ENCODE measurements around the gene RAB40B. TPM values are rescaled to one million over a fixed set of nuclear protein-coding genes. Genes with fewer than 3 reads are reported as not detected.
A peak's percentile ranks its signal among the peaks of the same experiment; 100 is the strongest.

RAB40B gene
- total and polyA plus RNA-seq, 2 of the 13 experiments (the other 11 are each of a cell fraction or from before 2014, with no cell fraction given) = 6.2 to 6.5 TPM

- no peak for TF ChIP-seq ZNF710 (CRISPR knock-in tag; IDR thresholded peaks at IDR 0.05; ENCODE audit: borderline replicate concordance)
- TF ChIP-seq ZNF503 (CRISPR knock-in tag; IDR thresholded peaks at IDR 0.05) = no peak
- TF ChIP-seq ZNF510 (CRISPR knock-in tag; IDR thresholded peaks at IDR 0.05; ENCODE audit: low read depth) = no peak
- TF ChIP-seq KLF6 (CRISPR knock-in tag; IDR thresholded peaks at IDR 0.05) = no peak
- no peak for TF ChIP-seq PLRG1 (conservative IDR thresholded peaks at IDR 0.05)
- peak; percentile 33; the same call in 1 of the 2 replicates for TF ChIP-seq PATZ1 (CRISPR knock-in tag; IDR thresholded peaks at IDR 0.05)
- no peak for TF ChIP-seq KDM5B (CRISPR knock-in tag; IDR thresholded peaks at IDR 0.05; ENCODE audit: borderline replicate concordance)
- TF ChIP-seq ZNF616 (CRISPR knock-in tag; IDR thresholded peaks at IDR 0.05; ENCODE audit: low read depth) = no peak
- TF ChIP-seq ZFP36L2 (CRISPR knock-in tag; IDR thresholded peaks at IDR 0.05) = no peak
- TF ChIP-seq, protein P1, sequence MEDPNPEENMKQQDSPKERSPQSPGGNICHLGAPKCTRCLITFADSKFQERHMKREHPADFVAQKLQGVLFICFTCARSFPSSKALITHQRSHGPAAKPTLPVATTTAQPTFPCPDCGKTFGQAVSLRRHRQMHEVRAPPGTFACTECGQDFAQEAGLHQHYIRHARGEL (CRISPR knock-in tag; IDR thresholded peaks at IDR 0.05) = no peak
- TF ChIP-seq ZNF577 (CRISPR knock-in tag; IDR thresholded peaks at IDR 0.05; ENCODE audit: borderline replicate concordance, low read depth) = no peak
- TF ChIP-seq, protein P2, sequence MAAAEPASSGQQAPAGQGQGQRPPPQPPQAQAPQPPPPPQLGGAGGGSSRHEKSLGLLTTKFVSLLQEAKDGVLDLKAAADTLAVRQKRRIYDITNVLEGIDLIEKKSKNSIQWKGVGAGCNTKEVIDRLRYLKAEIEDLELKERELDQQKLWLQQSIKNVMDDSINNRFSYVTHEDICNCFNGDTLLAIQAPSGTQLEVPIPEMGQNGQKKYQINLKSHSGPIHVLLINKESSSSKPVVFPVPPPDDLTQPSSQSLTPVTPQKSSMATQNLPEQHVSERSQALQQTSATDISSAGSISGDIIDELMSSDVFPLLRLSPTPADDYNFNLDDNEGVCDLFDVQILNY (CRISPR knock-in tag; conservative IDR thresholded peaks at IDR 0.05) = no peak
- no peak for TF ChIP-seq SRY (CRISPR knock-in tag; IDR thresholded peaks at IDR 0.05)
- TF ChIP-seq SNAPC2 (CRISPR knock-in tag; IDR thresholded peaks at IDR 0.05) = no peak
- TF ChIP-seq, protein P3, sequence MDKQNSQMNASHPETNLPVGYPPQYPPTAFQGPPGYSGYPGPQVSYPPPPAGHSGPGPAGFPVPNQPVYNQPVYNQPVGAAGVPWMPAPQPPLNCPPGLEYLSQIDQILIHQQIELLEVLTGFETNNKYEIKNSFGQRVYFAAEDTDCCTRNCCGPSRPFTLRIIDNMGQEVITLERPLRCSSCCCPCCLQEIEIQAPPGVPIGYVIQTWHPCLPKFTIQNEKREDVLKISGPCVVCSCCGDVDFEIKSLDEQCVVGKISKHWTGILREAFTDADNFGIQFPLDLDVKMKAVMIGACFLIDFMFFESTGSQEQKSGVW (CRISPR knock-in tag; IDR thresholded peaks at IDR 0.05; ENCODE audit: borderline replicate concordance) = no peak
- no peak for TF ChIP-seq SIN3A (IDR thresholded peaks at IDR 0.05; ENCODE audit: borderline replicate concordance, low read depth, low read length)
- TF ChIP-seq ZNF225 (CRISPR knock-in tag; IDR thresholded peaks at IDR 0.05) = no peak
- 0 out of 2 replicates have a peak, but pooled peaks have one; percentile 21 for TF ChIP-seq SATB2 (CRISPR knock-in tag; IDR thresholded peaks at IDR 0.05)
- no peak for TF ChIP-seq ZNF549 (CRISPR knock-in tag; IDR thresholded peaks at IDR 0.05)
- TF ChIP-seq YEATS4 (CRISPR knock-in tag; IDR thresholded peaks at IDR 0.05; ENCODE audit: borderline replicate concordance) = no peak
- no peak for TF ChIP-seq RAD51 (IDR thresholded peaks at IDR 0.05; ENCODE audit: borderline replicate concordance)
- TF ChIP-seq ZNF780A (CRISPR knock-in tag; IDR thresholded peaks at IDR 0.05) = no peak
- no peak for TF ChIP-seq JARID2 (CRISPR knock-in tag; IDR thresholded peaks at IDR 0.05; ENCODE audit: insufficient replicate concordance)
Observed at GRCh38 chr17:82736511-82737185, 38.1 kb upstream of the RAB40B start (continued).
